Osteoblast (primary cell): ENCODE measurements around the gene SEC23B. TPM values are rescaled to one million over a fixed set of nuclear protein-coding genes. Genes with fewer than 3 reads are reported as not detected.
A peak's percentile ranks its signal among the peaks of the same experiment; 100 is the strongest.
"Not testable (repeated sequence)": the region's sequence is repeated elsewhere in the genome, so short reads cannot be mapped to it uniquely, and the experiment has no call there.

Experiments
- DNase-seq: peaks from one replicate; pipeline ENCODE4 v3.0.0; 2011; ENCODE audit warnings: low spot score, mixed read lengths; ENCODE audit not compliant: insufficient read length; ENCODE audit errors: missing footprints
- H2AFZ ChIP-seq: 2 replicates; pipeline ENCODE4 v1.6.0; 2011; ENCODE audit warnings: mild to moderate bottlenecking, low read length
- H3K27ac ChIP-seq: 2 replicates; pipeline ENCODE4 v1.5.1; 2011; ENCODE audit warnings: mild to moderate bottlenecking, low read depth, low read length, moderate library complexity
- H3K27me3 ChIP-seq: 2 replicates; pipeline ENCODE4 v1.6.0; 2012; ENCODE audit warnings: mild to moderate bottlenecking, control low read depth, inconsistent platforms, low read length, moderate library complexity; ENCODE audit not compliant: insufficient read depth
- H3K36me3 ChIP-seq: 2 replicates; pipeline ENCODE4 v1.5.1; 2011; ENCODE audit warnings: mild to moderate bottlenecking, low read length, control low read depth, moderate library complexity; ENCODE audit not compliant: insufficient read depth
- H3K4me1 ChIP-seq: 2 replicates; pipeline ENCODE4 v1.5.1; 2011; ENCODE audit warnings: mild to moderate bottlenecking, low read length, control low read depth, moderate library complexity; ENCODE audit not compliant: insufficient read depth
- H3K4me2 ChIP-seq: 2 replicates; pipeline ENCODE4 v1.6.0; 2011; ENCODE audit warnings: mild to moderate bottlenecking, low read length; ENCODE audit not compliant: insufficient read depth
- H3K4me3 ChIP-seq: fragments of 200-600 bp; sonication (generic); 3 replicates; pipeline ENCODE4 v1.5.1; 2012; ENCODE audit warnings: mild to moderate bottlenecking, low read length, inconsistent platforms; ENCODE audit not compliant: insufficient read depth
- H3K79me2 ChIP-seq: 2 replicates; pipeline ENCODE4 v1.6.0; 2012; ENCODE audit warnings: mild to moderate bottlenecking, low read length, control low read depth, inconsistent platforms; ENCODE audit not compliant: insufficient read depth
- H3K9me3 ChIP-seq: 2 replicates; pipeline ENCODE4 v1.5.1; 2011; ENCODE audit warnings: low read depth, low read length, control low read depth
- H4K20me1 ChIP-seq: 2 replicates; pipeline ENCODE4 v1.6.0; 2012; ENCODE audit warnings: mild to moderate bottlenecking, low read length, control low read depth; ENCODE audit not compliant: insufficient read depth
- total RNA-seq: library from RNA; depleted of rRNA; stranded (reverse); fragments of >200 nt; gene quantifications from 2 replicates; pipeline ENCODE4 v1.2.3, GENCODE V29; 2012
- TF ChIP-seq, protein P1 (sequence below): IDR thresholded peaks from 2 replicates; pipeline ENCODE4 v1.5.1; 2011; ENCODE audit warnings: mild to moderate bottlenecking, low read depth, low read length, moderate library complexity; ENCODE audit errors: extremely low read depth

The SEC23B gene
- total RNA-seq, 1 donor: 30.8 TPM

DNA sequence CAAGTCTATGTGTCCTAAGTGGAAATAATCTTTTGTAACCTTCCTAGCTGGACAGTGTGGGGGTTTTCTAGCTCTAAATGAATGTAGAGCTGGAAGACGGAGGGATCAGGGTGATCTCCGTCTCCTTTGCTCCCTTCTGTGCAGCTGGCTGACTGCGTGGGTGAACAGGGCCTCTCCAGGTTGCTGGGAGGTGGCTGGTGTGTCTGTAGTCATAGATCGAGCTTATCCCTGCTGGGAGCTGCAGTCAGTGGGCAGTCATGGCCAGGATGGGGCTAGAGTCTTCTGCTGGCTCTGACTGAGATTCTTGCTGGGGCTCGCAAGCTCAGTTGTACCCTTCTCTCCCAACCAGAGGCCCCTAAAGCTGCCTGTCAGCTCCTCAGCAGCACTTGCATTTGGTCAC, 6.4 kb downstream of the SEC23B start:
- no peaks in the 10 kb centered on the region for H3K4me1 ChIP-seq
- H2AFZ ChIP-seq: no peak overlapping the region
- no peak for DNase-seq
- TF ChIP-seq, protein P1, sequence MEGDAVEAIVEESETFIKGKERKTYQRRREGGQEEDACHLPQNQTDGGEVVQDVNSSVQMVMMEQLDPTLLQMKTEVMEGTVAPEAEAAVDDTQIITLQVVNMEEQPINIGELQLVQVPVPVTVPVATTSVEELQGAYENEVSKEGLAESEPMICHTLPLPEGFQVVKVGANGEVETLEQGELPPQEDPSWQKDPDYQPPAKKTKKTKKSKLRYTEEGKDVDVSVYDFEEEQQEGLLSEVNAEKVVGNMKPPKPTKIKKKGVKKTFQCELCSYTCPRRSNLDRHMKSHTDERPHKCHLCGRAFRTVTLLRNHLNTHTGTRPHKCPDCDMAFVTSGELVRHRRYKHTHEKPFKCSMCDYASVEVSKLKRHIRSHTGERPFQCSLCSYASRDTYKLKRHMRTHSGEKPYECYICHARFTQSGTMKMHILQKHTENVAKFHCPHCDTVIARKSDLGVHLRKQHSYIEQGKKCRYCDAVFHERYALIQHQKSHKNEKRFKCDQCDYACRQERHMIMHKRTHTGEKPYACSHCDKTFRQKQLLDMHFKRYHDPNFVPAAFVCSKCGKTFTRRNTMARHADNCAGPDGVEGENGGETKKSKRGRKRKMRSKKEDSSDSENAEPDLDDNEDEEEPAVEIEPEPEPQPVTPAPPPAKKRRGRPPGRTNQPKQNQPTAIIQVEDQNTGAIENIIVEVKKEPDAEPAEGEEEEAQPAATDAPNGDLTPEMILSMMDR: no peak
- no peaks in the 10 kb centered on the region for H3K9me3 ChIP-seq
- H3K79me2 ChIP-seq: peaks cover 32% of the 10 kb centered on the region
- no peaks in the 10 kb centered on the region for H3K27me3 ChIP-seq
- H3K4me3 ChIP-seq: no peak overlapping the region
- H3K36me3 ChIP-seq: peaks cover 45% of the 10 kb centered on the region
- no peaks in the 10 kb centered on the region for H4K20me1 ChIP-seq
- H3K4me2 ChIP-seq: no peak overlapping the region
- no peak overlapping the region for H3K27ac ChIP-seq

DNA sequence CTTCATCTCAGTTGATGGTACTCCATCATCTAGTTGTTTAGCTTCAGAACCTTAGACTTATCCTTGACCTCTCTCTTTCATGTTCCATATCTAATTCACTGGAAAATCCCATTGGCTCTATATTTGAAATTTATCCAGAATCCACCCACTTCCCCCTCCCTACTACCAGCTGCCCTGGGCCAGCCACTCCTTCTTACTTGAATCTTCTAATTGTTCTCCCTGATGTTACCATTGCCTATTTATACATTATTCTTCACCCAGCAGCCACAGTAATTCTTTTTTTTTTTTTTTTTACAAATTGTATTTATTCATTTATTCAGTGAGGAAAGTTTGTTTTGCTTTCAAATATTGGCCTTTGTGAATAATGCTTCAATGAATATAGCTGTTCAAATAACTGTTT, 8.2 kb downstream of the SEC23B start:
- Histone ChIP-seq H4K20me1 (no peaks in the 10 kb centered on the region), H3K4me1 (no peaks in the 10 kb centered on the region), H3K4me3 (no peak overlapping the region), H3K27me3 (no peaks in the 10 kb centered on the region), H2AFZ (no peak overlapping the region), H3K4me2 (no peak overlapping the region), H3K36me3 (peaks cover 34% of the 10 kb centered on the region), H3K79me2 (peaks cover 17% of the 10 kb centered on the region), H3K9me3 (no peaks in the 10 kb centered on the region), H3K27ac (no peak overlapping the region)
- DNase-seq: no peak
- TF ChIP-seq, protein P1: no peak

DNA sequence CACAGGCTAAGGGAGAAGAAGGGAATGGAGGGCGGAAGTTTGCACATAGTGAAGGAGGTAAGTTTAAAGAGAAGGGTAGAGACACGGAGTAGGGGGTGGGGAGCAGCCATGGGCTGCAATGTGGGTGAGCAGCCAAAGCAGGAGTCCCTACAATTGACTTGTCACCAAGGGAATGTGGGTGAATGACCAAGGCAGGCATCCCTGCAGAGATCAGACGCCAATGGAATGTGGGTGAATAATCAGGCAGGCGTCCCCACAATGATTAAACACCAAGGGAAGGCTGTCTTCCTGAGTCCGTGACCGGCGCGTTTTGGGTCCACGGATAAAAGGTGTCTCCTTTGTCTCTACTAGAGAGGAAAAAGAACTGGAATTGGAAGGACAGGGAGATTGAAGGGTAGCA, 14.3 kb downstream of the SEC23B start:
- not testable (repeated sequence) for DNase-seq, H3K4me3 ChIP-seq, H4K20me1 ChIP-seq, H3K27me3 ChIP-seq, H3K79me2 ChIP-seq, H2AFZ ChIP-seq, H3K9me3 ChIP-seq
- Histone ChIP-seq H3K4me2 (peak overlapping the region; percentile 32), H3K36me3 (peaks cover 18% of the 10 kb centered on the region), H3K4me1 (peaks cover 20% of the 10 kb centered on the region), H3K27ac (peak overlapping the region; percentile 11)

DNA sequence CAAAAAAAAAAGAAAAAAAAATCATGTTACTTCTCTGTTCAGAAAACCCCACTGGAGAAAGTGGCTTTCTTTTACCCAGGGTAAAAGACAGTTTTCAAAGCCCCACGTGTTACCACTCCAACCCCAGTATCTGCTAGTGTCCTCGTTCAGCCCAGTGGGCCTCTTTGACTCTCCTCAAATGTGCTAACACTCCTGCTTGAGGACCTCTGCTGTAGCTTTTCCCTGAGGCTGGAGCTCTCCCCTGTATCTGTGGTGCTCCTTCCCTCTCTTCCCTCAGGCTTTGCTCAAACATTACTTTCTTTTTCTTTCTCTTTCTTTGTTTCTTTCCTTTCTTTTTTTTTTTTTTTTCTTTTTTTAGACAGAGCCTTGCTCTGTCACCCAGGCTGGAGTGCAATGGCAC, 15.3 kb downstream of the SEC23B start:
- peaks cover 24% of the 10 kb centered on the region for H3K36me3 ChIP-seq
- no peaks in the 10 kb centered on the region for H4K20me1 ChIP-seq
- H3K79me2 ChIP-seq: peaks cover 2% of the 10 kb centered on the region
- peak overlapping the region; percentile 5 for H3K27ac ChIP-seq
- DNase-seq: no peak
- H2AFZ ChIP-seq: no peak overlapping the region
- TF ChIP-seq, protein P1: no peak
- H3K9me3 ChIP-seq: no peaks in the 10 kb centered on the region
- no peak overlapping the region for H3K4me2 ChIP-seq
- no peak overlapping the region for H3K4me3 ChIP-seq
- peaks cover 30% of the 10 kb centered on the region for H3K4me1 ChIP-seq
- H3K27me3 ChIP-seq: no peaks in the 10 kb centered on the region
